NCI-H1092 (cell line): ENCODE results near the gene RLF.

Experiments
- DNase-seq: peaks from one replicate; lab custom pipeline; 2025; lab: John Stamatoyannopoulos, UW

The RLF gene

DNA sequence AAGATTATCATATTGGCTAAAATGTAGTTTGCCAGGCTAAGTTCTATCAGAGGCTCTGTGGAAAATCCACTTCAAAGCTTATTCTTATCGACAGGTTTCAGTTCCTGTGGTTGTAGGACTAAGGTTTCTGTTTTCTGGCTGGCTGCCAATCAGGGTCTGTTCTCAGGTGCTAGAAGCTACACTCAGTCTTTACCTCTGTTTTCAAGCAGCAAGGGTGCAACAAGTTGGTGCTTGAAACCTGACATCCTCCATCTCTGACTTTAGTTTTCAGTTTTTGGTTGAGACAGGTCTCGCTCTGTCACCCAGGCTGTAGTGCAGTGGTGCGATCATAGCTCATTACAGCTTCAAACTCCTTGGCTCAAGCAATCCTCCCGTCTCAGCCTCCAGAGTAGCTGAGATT is 71.3 kb downstream of the RLF start:
- DNase-seq, result no peak

- no peak for DNase-seq
These were observed 78.4 kb downstream of the RLF start for GRCh38 chr1:40239626-40240025.

DNA sequence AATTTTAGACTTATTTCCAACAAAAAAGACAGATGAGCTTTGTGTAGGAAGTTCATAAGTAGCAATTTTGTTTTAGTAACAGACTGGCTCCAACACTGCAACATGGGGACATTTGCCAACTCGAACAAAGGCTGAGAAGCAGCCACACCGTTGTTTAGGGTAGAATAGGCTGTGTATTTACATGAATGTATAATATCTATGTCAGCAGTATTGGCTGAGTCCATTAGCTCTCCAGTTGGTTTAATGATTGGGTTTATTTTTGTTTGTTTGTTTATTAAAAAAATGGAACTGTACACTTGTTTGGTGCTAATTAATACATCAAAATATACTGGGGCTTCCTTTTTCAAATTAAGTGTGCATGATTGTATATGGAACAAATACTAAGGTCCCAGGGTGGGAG is 79.2 kb downstream of the RLF start:
- no peak for DNase-seq

DNA sequence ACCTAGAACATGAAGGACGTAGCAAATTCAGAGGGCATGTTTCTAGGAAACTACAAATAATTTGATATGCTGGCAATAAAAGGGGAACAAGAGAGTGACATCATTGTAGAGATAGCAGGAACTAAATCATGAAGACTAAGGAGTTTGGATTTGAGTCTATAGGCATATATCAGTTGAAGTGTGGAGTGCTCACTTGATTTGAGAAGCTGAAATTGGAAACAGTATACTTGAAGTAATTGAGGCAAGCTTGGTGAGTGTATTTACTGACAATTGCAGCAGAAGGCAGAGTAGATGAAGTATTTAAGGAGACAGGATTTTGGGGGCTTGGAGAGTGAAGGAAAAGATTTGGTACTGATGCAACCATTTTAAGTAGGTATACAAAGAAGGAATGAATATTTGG is 80.2 kb downstream of the RLF start:
- DNase-seq, result no peak

DNA sequence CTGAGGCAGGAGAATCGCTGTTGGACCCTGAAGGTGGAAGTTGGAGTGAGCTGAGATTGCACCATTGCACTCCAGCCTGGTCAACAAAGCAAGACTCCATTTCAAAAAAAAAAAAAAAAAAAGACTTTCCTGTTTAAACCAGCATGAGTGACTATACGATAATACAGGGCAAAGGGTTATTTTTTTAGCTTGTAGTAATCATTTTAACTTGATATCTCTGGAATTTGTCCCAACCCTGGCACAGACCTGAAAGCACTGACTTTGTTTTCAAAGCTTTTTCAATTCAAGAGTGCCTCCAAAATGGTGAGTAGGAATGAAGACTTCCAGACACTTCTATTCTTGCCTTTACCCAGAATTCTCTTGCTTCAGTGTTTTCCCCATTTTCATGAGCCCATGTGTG is 82.2 kb downstream of the RLF start:
- DNase-seq, result no peak

DNA sequence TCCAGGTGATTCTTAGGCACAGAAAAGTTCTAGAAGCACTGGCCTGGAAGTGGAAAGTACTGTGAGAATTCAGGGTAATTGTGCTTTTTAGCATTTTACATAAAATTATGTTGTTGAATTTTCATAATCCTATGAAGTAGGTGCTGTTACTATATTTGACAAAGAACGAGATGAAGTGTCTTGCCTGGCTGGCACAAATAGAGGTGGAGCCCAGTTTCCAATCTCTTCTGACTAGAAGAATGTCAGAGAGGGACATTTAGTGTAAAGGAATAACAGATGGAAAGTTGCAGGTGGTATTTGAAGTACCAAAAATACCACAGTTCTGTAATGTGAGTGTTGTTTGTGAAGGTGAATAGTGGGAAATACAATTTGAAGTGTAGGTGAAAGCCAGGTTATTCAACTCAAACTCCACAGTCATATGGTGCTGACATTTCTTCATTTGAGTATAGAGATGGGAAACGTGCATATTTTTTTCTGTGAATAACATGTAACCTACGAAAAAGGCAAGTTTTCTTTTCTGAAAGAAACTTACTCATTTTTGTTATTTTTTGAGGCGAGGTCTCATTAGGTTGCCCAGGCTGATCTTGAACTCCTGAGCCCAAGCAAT is 83.1 kb downstream of the RLF start:
- DNase-seq, result no peak

GRCh38 chr1:40245686-40246085 is 84.5 kb downstream of the RLF start:
- DNase-seq, result no peak

DNA sequence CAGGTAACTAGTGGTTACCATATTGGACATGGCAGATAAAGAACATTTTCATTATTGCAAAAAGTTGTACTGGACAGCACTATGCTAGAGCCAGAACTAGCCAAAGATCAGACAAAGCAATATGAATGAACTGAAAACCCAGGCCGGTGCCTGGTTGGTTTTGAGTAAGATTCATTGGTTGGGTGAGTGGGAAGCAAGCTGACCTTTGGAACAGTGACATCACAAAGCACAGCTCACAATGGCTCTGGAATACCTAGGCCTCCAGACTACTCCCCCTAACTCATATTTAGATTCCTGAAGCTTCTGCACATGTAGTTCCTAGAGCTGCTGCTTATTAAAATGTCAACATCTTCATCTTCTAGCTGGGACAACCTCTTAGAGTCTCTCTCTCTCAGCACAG is 86.5 kb downstream of the RLF start, which contains the start of gene TMCO2:
TMCO2 (plus strand) TSS at position 283 of the 400 bp plus-strand sequence; CDS start at position 340, 57 bp downstream.
- DNase-seq, result no peak

- no peak for DNase-seq
These were observed 87.2 kb downstream of the RLF start for GRCh38 chr1:40248412-40248811.

- DNase-seq, result no peak
These were observed 90.3 kb downstream of the RLF start for GRCh38 chr1:40251456-40251855.

DNA sequence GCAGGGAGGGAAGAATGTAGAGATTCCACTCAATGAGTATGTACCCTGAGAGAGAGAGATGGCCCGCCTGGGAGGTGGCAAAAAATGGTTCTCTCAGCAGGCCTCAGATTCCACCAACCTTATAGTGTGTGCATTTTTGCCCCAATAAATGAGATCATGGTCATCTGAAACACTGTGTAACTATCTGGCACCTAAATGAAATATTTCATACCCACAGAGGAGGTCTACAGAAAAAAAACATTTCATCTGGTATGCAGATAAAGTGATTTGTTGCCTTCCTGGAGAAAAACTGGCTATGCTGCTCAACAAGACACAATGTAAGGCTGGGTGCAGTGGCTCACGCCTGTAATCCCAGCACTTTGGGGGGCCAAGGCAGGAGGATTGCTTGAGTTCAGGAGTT is 91.4 kb downstream of the RLF start:
- DNase-seq, result no peak

DNA sequence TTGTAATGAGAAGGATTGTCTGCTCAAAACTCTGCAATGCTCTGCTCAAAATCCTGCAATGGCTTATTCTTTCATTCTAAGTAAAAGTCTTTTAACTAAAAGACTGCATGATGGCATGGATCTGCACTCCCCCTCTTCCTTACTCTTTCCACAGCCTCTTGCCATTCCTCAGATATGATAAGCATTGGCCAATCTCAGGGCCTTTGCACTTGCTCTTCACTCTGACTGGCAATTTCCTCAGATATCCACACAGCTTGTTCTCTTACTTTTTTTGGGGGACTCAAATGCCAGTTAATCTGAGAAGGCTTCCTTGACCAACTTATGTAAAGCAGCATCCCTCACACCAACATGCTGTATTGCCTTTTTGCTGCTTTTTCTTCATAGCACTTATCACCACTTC is 94.0 kb downstream of the RLF start:
- no peak for DNase-seq

DNA sequence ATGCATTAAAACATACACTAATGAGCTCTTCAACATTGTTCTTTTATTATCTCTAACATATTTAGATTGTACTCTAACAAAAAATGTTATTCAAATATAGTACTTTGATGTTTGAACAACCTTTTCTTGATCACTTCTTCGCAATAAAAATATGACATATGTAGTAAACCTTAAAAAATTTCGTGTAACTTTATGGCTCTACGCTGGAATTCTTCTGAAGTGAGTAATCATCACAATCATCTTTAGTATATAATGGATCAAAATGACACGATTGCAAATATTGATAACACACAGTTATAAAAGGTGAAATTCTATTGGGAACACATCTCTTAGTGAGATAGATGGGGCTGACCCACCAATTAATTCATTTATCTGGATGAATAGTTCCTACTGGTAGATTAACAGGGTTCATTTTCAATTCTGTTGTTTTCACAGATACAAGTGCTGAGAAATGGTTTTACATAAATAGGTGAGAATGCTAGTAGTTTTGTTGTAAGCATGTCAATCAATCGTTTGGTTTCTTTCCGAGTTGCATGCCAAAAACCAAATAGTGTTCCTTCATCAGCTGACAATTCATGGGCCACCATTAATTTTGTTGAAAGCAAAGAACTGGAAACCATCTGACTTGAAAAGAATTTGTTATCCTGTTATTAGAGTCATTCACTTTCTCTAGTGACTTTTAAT is 95.4 kb downstream of the RLF start:
- DNase-seq, result no peak

- no peak for DNase-seq
These were observed 96.1 kb downstream of the RLF start for GRCh38 chr1:40257313-40257687.

DNA sequence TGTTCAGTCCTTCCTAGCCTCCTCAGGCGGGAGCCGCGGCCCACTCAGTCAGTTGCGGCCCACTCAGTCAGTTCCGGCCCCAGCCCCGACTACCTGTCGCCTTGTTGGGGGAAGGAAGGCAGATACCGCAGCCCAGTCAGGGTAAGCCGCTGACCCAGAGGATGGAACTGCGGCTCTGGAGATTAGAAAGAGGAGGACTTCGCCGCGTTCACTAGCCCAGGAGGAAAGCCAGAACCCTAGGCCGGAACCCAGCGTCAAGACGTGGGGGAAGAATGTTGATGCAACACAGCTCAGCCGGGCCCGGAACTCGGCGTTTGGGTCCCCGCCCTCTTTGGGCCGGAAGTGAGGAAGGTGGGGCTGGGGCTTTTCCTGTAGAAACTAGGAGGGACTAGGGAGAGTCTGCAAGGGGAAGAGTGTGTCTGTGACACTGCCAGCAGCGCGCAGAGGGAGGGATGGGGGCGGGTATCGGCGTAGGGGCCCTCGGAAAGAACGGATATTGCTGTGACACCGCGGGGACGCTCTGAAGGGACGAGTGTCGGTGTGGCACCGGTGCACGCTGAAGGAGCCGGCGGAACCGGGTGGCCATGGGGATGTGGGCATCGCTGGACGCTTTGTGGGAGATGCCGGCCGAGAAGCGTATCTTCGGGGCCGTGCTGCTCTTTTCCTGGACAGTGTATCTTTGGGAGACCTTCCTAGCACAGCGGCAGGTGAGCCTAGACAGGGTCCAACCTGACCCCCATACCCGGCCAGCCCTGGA is 96.7 kb downstream of the RLF start, which contains the start of gene ZMPSTE24:
ZMPSTE24 (plus strand) TSS at position 549 of the 757 bp plus-strand sequence; CDS start at position 585, 36 bp downstream.
- DNase-seq, result peak; percentile 100

- DNase-seq, result no peak
These were observed 97.2 kb downstream of the RLF start for GRCh38 chr1:40258445-40258769.

DNA sequence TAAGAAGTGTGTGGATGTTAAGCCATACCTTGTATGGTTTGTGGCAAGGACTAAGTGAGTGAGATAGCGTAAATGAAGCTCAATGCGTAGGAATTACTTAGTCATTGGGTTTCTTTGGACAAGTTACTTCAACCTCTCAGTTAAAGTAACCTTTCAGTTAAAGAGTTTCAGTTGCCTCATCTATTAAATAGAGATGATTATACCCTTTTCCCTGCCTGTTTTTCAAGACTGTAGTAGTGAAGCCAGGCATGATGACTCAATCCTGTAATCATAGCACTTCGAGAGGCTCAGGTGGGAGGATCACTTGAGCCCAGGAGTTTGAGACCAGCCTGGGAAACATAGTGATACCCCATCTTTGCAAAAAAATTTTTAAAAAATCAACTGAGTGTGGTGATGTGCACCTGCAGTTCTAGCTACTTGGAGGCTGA is 103.2 kb downstream of the RLF start:
- DNase-seq, result no peak

DNA sequence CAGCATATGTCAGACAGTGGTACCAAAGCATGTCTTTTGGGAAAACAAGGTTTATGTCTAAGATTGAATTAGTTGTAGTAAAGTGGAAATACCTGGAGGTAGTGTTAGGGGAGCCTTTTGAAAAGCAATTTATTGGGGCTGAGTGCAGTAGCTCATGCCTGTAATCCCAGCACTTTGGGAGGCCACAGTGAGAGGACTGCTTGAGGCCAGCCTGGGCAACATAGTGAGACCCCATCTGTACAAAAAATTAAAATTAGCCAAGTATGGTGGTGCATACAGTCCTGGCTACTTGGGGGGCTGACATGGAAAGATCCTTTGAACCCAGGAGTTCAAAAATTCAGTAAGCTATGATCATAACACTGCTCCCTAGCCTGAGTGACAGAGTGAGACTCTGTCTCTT is 104.1 kb downstream of the RLF start:
- DNase-seq, result no peak

- no peak for DNase-seq
These were observed 104.7 kb downstream of the RLF start for GRCh38 chr1:40265919-40266318.

GRCh38 chr1:40266786-40267535 is 105.8 kb downstream of the RLF start:
- no peak for DNase-seq

DNA sequence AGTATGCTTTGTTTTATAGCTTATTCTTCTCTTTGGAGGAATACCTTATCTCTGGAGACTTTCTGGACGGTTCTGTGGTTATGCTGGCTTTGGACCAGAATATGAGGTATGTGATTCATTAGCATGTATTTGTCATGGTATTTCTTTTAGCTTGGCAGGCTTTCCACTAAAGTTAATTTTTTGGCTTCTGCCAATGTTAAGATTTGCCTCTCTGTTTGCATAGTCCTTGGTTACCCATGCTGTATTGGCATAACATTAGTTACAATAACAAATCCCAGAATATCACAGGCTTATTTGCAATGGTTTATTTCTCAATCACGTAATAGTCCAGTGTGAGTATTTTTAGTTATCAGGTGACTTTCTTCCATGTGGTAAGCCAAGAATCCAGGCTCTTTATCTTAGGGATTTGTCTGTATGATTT is 106.6 kb downstream of the RLF start:
- DNase-seq, result no peak

GRCh38 chr1:40268211-40268610 is 107.0 kb downstream of the RLF start:
- DNase-seq, result no peak
